ENCODE measurements around the gene GRP. TPM values are rescaled to one million over a fixed set of nuclear protein-coding genes. Genes with fewer than 3 reads are reported as not detected.

The GRP gene
- total RNA-seq, 2 experiments from 2014 or later: not detected

DNA sequence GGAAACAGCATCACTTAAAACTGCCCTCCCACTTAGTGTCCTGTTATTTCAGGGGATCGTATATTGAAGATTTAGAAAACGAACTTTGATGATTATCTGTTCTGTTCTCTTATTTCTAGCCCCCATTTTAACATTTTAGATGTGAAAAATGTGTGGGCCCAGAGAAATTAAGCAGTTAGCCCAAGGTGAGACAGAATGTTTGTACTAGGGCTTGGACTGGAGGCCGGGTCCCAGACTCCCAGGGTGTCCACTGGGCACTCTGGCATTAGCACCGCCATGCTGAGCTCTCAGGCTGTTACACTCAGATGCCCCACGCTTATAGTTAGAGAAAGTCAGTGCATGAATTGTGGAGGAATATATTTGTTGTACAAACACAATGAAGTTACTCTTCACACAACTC lies 58.8 kb downstream of the GRP start:
- CTCF ChIA-PET: no interaction called here
- POLR2A ChIA-PET: interaction anchor here (0.6 kb wide), 1 partner anchor 343 kb away, joined by 3 read pairs; no protein-coding TSS in a partner anchor

DNA sequence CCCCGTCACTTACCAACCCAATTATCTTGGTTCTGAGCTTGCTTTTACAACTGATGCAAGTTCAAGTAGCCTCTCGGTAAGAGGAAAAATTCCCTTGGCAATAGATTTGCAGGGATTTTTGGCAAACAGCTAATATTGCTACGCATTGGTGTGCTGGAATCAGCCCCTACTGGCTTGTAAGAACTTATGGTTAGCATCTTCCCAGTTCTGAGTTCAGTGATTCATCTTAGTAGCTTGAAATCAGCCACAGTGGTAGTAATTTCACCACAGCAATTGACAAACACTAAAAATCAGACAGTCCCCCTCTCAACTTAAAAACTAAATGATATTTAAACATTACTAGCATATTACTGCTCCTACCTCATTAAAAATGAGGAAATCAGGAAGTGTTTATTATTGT lies 59.2 kb downstream of the GRP start:
- POLR2A ChIA-PET: interaction anchor here (0.6 kb wide), 1 partner anchor 343 kb away, joined by 3 read pairs; no protein-coding TSS in a partner anchor
- CTCF ChIA-PET: no interaction called here

DNA sequence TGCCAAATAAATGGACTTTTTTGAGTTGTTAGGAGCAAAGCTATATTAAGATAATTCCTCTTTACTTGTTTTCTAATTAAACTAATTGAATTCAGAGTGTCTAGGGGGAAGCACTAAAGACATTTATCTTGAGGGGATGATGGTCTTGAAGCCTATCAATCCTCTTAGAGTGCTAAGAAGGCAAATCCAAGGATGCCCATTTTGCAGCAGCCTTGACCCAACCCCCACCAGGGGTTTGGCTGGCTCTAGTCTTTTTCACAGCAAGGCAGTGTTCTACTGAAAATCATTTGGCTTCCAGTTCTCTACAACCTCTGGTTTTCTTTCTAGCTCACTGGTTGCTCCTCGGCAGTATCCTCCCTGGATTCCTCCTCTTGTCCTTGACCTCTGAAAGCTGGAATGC lies 59.8 kb downstream of the GRP start:
- POLR2A ChIA-PET: no interaction called here

More for the DNA sequence above, 59.8 kb downstream of the GRP start:
- CTCF ChIA-PET: no interaction called here

Other genes starting within 250 kb of the GRP start
- 100 to 1,000 TPM; 121 to 131 TPM for gene SEC11C, start 80.3 kb upstream of the GRP start, total RNA-seq
- not detected for gene RAX, start 53.3 kb downstream of the GRP start, total RNA-seq
- gene CPLX4, start 98.5 kb downstream of the GRP start, total RNA-seq: not detected
- 100 to 1,000 TPM; 114 TPM for gene LMAN1, start 139.1 kb downstream of the GRP start, total RNA-seq